Effector memory CD8-positive, alpha-beta T cell (primary cell): ENCODE results near the gene KDM1B.
"Not testable (repeated sequence)": the region's sequence is repeated elsewhere in the genome, so short reads cannot be mapped to it uniquely, and the experiment has no call there.

Experiments used
- ATAC-seq: fragments of 150-1000 bp; cut with Tn5 transposase; replicated peaks from 2 replicates; pipeline ENCODE4 v1.10.0; 2021; ENCODE audit warnings: mild to moderate bottlenecking, moderate library complexity
- DNase-seq, 3 experiments: peaks; one replicate each; pipeline ENCODE4 v3.0.0; 2021
- H3K27ac Mint-ChIP-seq, 2 donors: one replicate each; pipeline ENCODE4 v1.8.0; 2022; ENCODE audit warnings: mild to moderate bottlenecking in 2 of 2, mixed read lengths in 2 of 2, moderate library complexity in 2 of 2
- H3K27me3 Mint-ChIP-seq, 2 donors: one replicate each; pipeline ENCODE4 v1.8.0; 2022; ENCODE audit warnings: mixed read lengths in 2 of 2
- H3K36me3 Mint-ChIP-seq: one replicate; pipeline ENCODE4 v1.8.0; 2022; ENCODE audit warnings: mild to moderate bottlenecking, moderate library complexity, mixed read lengths; ENCODE audit not compliant: insufficient read depth
- H3K4me1 Mint-ChIP-seq, 2 donors: one replicate each; pipeline ENCODE4 v1.8.0; 2022; ENCODE audit warnings: low read depth in 2 of 2, mixed read lengths in 2 of 2
- H3K4me3 Mint-ChIP-seq, 2 donors: one replicate each; pipeline ENCODE4 v1.8.0; 2022; ENCODE audit warnings: mild to moderate bottlenecking in 2 of 2, mixed read lengths in 2 of 2, moderate library complexity in 2 of 2
- H3K9me3 Mint-ChIP-seq, 2 donors: one replicate each; pipeline ENCODE4 v1.8.0; 2022; ENCODE audit warnings: mixed read lengths in 2 of 2

The KDM1B gene

DNA sequence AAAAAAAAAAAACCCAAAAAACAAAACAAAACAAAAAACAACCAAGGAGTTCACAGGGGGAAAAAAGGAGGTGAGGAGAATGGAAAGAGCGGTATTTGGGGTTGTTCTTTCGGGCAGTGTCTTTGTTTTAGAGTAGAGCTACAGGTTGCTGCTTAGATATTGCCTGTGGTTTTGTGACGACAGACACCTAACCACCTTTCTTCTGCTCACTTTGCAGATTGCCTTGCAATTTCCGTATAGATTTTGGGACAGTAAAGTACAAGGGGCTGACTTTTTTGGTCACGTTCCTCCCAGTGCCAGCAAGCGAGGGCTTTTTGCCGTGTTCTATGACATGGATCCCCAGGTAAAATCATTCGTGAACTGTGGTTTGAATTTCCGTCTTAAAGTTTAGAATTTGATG is 58.2 kb downstream of the KDM1B start:
- Mint-ChIP-seq H3K4me1 (peaks cover 8 to 11% of the 10 kb centered on the region in 2 donors), H3K27ac (peak overlapping the region; percentile 77 to 82), H3K27me3 (no peaks in the 10 kb centered on the region), H3K4me3 (peak overlapping the region; percentile 49 to 53), H3K9me3 (no peaks in the 10 kb centered on the region), H3K36me3 (peaks cover 26% of the 10 kb centered on the region)
- ATAC-seq = peak; percentile 82
- no peak for DNase-seq

DNA sequence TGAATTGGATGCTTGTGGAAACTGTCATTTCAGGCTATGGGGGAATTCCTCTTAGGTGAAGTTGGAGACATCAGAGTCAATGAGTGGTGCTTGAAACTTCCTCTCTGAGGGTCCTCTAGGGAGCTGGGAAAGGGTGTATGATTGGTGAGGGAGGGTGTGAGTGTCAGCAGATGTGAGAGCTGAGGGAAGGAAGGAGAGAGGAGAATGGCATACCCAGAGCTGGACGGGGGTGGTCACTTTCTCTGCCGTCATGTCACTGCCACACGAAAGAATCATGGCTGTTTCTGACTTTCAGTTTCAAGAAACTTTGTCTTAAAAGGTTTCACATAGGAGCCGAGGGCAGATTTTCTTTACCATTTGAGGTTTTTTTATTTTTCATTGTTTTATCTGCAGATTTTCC is 58.8 kb downstream of the KDM1B start:
- peaks cover 8 to 11% of the 10 kb centered on the region in 2 donors for H3K4me1 Mint-ChIP-seq
- H3K36me3 Mint-ChIP-seq = peaks cover 24% of the 10 kb centered on the region
- peak overlapping the region; percentile 49 to 53 for H3K4me3 Mint-ChIP-seq
- H3K27ac Mint-ChIP-seq = peak overlapping the region; percentile 77 to 82
- H3K9me3 Mint-ChIP-seq = no peaks in the 10 kb centered on the region
- H3K27me3 Mint-ChIP-seq = no peaks in the 10 kb centered on the region
- no peak for ATAC-seq
- DNase-seq = no peak

DNA sequence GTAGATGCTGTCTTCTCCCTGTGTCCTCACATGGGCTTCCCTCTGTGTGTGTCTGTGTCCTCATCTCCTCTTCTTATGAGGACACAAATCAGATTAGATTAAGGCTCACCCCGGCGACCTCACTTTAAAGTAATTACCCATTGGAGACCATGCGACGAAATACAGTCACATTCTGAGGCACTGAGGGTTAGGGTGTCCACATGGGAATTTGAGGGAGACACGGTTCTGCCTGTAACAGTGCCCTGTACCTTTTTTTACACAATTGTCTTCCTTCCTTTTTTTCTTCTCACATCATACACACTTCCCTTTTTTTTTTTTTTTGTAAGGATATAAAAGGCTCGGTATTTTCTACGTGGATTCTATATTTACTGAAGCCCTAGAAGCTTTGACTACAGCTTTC is 60.2 kb downstream of the KDM1B start:
- peak overlapping the region; percentile 67 to 77 for H3K27ac Mint-ChIP-seq
- DNase-seq = no peak
- ATAC-seq = no peak
- no peak overlapping the region for H3K4me3 Mint-ChIP-seq
- peaks cover 26% of the 10 kb centered on the region for H3K36me3 Mint-ChIP-seq
- H3K4me1 Mint-ChIP-seq = peaks cover 8 to 11% of the 10 kb centered on the region in 2 donors
- H3K27me3 Mint-ChIP-seq = no peaks in the 10 kb centered on the region
- no peaks in the 10 kb centered on the region for H3K9me3 Mint-ChIP-seq

DNA sequence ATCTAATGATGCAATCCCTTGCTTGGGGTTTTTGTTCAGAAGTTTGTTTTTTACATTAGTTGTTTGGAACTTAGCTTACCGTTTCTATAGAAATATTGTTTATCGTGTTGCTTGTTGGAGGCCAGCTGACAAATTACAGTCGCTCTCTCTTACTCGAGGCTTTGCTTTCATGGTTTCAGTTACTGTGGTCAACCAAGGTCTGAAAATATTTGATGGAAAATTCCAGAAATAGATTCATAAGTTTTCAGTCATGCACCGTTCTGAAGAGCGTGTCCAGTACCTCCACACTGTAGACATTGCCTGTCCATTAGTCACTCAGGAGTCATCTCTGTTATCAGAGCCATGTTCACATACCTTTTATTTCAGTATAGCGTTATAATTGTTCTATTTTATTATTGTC is 61.2 kb downstream of the KDM1B start:
- Mint-ChIP-seq H3K4me3 (no peak overlapping the region), H3K4me1 (peaks cover 6 to 7% of the 10 kb centered on the region in 2 donors), H3K9me3 (no peaks in the 10 kb centered on the region), H3K27me3 (no peaks in the 10 kb centered on the region), H3K36me3 (peaks cover 30% of the 10 kb centered on the region), H3K27ac (peak overlapping the region in 1 of 2 donors; percentile 67)
- DNase-seq (no peak), ATAC-seq (no peak)

DNA sequence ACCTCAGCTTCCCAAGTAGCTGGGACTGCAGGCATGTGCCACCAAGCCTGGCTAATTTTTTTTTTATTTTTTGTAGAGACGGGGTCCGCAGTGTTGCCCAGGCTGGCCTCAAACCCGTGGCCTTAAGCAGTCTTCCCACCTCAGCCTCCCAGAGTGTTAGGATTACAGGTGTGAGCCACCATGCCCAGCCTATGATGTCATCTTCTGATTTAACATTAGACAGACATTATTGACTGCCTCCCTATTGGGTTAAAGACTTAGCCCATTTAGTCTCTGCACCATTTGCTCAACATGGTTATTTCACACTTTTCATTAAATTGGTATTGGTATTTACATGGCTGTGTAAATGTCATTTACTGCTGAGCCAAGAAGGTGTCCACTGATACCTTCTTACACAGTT is 63.0 kb downstream of the KDM1B start:
- Mint-ChIP-seq H3K4me1 (peaks cover 2 to 5% of the 10 kb centered on the region in 2 donors), H3K27me3 (no peaks in the 10 kb centered on the region), H3K4me3 (no peak overlapping the region), H3K27ac (no peak overlapping the region), H3K9me3 (no peaks in the 10 kb centered on the region), H3K36me3 (peaks cover 36% of the 10 kb centered on the region)
- ATAC-seq = no peak
- no peak for DNase-seq

DNA sequence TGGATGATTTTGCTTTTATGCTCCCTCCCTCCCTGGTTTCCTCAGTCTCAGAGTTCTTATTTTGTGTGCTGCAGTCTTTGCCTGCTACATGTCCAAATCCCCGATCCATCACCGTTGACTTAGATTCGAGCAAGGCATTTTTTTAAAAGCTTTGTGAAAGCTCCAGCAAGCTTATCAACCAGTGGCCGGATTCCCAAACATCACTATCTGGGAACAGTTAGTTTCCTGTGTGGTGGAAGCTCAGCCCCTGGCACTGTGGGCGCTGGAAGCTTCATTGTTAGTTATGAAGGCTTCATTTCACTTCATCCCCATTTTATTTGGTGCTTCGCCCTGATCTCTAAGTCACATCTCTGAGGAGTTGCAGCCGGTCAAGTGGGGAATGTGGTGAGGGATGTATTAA is 64.4 kb downstream of the KDM1B start:
- no peak for ATAC-seq
- no peaks in the 10 kb centered on the region for H3K27me3 Mint-ChIP-seq
- no peak overlapping the region for H3K4me3 Mint-ChIP-seq
- no peak for DNase-seq
- H3K36me3 Mint-ChIP-seq = peaks cover 42% of the 10 kb centered on the region
- no peaks in the 10 kb centered on the region for H3K4me1 Mint-ChIP-seq
- no peaks in the 10 kb centered on the region for H3K9me3 Mint-ChIP-seq
- peak overlapping the region; percentile 66 to 87 for H3K27ac Mint-ChIP-seq

DNA sequence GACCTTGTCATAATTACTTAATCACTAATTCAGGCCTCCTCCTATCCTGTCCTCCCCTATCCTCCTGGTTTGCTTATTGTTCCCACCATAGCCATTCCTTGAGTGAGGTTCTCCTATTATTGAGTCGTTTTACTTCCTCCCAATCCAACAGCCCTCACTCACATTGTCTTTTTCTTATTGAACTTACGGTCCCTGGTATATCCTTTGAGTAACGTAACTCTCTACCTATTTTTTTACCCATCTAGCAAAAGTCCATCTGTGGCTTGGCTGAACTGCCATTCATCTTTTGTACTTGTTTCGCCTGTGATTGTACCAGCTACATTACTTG is 66.0 kb downstream of the KDM1B start:
- Mint-ChIP-seq H3K4me3 (no peak overlapping the region), H3K27ac (no peak overlapping the region), H3K27me3 (no peaks in the 10 kb centered on the region), H3K36me3 (peaks cover 41% of the 10 kb centered on the region), H3K9me3 (no peaks in the 10 kb centered on the region), H3K4me1 (no peaks in the 10 kb centered on the region)
- DNase-seq (no peak), ATAC-seq (no peak)

DNA sequence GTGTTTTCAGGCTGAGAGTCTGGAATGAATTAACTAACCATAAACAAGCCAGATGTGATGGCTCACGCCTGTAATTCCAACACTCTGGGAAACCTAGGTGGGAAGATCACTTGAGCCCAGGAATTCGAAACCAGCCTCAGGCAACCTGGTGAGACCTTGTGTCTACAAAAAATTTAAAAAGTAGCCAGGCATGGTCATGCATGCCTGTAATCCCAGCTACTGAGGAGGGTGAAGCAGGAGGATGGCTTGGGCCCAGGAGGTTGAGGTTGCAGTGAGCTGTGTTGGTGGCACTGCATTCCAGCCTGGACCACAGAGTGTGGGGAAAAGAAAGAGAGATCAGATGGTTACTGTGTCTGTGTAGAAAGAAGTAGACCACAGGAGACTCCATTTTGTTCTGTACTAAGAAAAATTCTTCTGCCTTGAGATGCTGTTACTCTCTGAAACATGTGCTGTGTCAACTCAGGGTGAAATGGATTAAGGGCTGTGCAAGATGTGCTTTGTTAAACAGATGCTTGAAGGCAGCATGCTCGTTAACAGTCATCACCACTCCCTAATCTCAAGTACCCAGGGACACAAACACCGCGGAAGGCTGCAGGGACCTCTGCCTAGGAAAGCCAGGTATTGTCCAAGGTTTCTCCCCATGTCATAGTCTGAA is 71.4 kb downstream of the KDM1B start:
- not testable (repeated sequence) for H3K4me3 Mint-ChIP-seq, DNase-seq, H3K27me3 Mint-ChIP-seq, ATAC-seq
- Mint-ChIP-seq H3K9me3 (peaks cover 5 to 14% of the 10 kb centered on the region in 2 donors), H3K4me1 (peaks cover 10 to 24% of the 10 kb centered on the region in 2 donors), H3K36me3 (peaks cover 41% of the 10 kb centered on the region), H3K27ac (peak overlapping the region in 1 of 2 donors; percentile 62)

DNA sequence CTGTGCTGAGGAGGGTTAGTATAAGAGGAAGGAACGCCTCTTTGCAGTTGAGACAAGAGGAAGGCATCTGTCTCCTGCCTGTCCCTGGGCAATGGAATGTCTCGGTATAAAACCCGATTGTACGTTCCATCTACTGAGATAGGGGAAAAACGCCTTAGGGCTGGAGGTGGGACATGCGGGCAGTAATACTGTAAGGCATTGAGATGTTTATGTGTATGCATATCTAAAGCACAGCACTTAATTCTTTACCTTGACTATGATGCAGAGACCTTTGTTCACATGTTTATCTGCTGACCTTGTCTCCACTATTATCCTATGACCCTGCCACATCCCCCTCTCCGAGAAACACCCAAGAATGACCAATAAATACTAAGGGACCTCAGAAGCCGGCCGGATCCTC is 71.9 kb downstream of the KDM1B start:
- H3K36me3 Mint-ChIP-seq = peaks cover 40% of the 10 kb centered on the region
- not testable (repeated sequence) for H3K4me3 Mint-ChIP-seq

DNA sequence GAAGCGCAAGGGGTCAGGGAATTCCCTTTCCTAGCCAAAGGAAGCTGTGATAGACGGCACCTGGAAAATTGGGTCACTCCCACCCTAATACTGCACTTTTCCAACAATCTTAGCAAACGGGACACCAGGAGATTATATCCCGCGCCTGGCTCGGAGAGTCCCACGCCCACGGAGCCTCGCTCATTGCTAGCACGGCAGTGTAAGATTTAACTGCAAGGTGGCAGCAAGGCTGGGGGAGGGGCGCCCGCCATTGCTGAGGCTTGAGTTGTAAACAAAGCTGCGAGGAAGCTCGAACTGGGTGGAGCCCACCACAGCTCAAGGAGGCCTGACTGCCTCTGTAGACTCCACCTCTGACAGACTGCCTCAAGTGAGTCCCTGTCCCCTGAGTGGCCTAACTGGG is 73.4 kb downstream of the KDM1B start:
- Mint-ChIP-seq H3K36me3 (peaks cover 43% of the 10 kb centered on the region), H3K9me3 (peaks cover 7 to 14% of the 10 kb centered on the region in 2 donors), H3K4me1 (peaks cover 13 to 39% of the 10 kb centered on the region in 2 donors), H3K27ac (peak overlapping the region in 1 of 2 donors; percentile 31)
- not testable (repeated sequence) for ATAC-seq, H3K27me3 Mint-ChIP-seq, DNase-seq, H3K4me3 Mint-ChIP-seq

More for the DNA sequence above, 71.9 kb downstream of the KDM1B start:
- not testable (repeated sequence) for H3K27me3 Mint-ChIP-seq, ATAC-seq, DNase-seq
- Mint-ChIP-seq H3K9me3 (peaks cover 5 to 14% of the 10 kb centered on the region in 2 donors), H3K27ac (peak overlapping the region; percentile 23 to 31), H3K4me1 (peaks cover 13 to 30% of the 10 kb centered on the region in 2 donors)

DNA sequence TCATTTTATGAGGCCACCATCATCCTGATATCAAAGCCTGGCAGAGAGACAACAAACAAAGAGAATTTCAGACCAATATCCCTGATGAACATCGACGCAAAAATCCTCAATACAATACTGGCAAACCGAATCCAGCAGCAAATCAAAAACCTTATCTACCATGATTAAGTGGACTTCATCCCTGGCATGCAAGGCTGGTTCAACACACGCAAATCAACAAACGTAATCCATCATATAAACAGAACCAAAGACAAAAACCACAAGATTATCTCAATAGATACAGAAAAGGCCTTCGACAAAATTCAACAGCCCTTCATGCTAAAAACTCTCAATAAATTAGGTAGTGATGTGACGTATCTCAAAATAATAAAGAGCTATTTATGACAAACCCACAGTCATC is 76.6 kb downstream of the KDM1B start:
- H3K4me1 Mint-ChIP-seq = peaks cover 11 to 48% of the 10 kb centered on the region in 2 donors
- not testable (repeated sequence) for H3K27me3 Mint-ChIP-seq, H3K4me3 Mint-ChIP-seq, ATAC-seq, DNase-seq
- H3K27ac Mint-ChIP-seq = peak overlapping the region in 1 of 2 donors; percentile 61
- H3K36me3 Mint-ChIP-seq = peaks cover 48% of the 10 kb centered on the region
- peaks cover 7 to 14% of the 10 kb centered on the region in 2 donors for H3K9me3 Mint-ChIP-seq

DNA sequence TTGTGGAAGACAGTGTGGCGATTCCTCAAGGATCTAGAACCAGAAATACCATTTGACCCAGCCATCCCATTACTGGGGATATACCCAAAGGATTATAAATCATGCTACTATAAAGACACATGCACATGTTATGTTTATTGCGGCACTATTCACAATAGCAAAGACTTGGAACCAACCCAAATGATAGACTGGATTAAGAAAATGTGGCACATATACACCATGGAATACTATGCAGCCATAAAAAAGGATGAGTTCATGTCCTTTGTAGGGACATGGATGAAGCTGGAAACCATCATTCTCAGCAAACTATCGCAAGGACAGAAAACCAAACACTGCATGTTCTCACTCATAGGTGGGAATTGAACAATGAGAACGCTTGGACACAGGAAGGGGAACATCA is 78.5 kb downstream of the KDM1B start:
- H3K4me3 Mint-ChIP-seq, ATAC-seq, DNase-seq, H3K27me3 Mint-ChIP-seq: not testable (repeated sequence)
- peaks cover 13 to 44% of the 10 kb centered on the region in 2 donors for H3K4me1 Mint-ChIP-seq
- H3K36me3 Mint-ChIP-seq = peaks cover 54% of the 10 kb centered on the region
- peaks cover 7 to 14% of the 10 kb centered on the region in 2 donors for H3K9me3 Mint-ChIP-seq
- peak overlapping the region in 1 of 2 donors; percentile 31 for H3K27ac Mint-ChIP-seq

DNA sequence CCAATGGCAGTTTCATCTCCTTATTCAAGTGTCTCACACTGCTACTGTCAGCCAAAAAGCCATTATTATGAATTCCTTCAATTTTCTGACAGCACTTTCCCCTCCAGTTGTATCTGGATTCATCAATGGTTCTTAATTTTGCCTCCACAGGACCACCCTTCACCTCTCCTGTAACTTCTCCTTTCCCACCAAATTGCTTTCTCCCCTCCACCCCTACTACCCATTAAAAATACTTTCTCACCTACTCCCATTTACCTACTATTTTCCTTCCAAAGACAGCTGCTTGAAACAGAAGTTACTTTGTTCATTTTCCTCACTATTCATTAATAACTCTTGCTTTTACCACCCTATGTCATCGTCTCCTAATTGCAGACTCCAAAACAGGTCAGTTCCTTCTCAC is 79.3 kb downstream of the KDM1B start:
- Mint-ChIP-seq H3K27me3 (no peaks in the 10 kb centered on the region), H3K4me3 (no peak overlapping the region), H3K36me3 (peaks cover 48% of the 10 kb centered on the region), H3K9me3 (peaks cover 4 to 9% of the 10 kb centered on the region in 2 donors), H3K4me1 (peaks cover 13 to 40% of the 10 kb centered on the region in 2 donors), H3K27ac (no peak overlapping the region)
- DNase-seq = no peak
- no peak for ATAC-seq

DNA sequence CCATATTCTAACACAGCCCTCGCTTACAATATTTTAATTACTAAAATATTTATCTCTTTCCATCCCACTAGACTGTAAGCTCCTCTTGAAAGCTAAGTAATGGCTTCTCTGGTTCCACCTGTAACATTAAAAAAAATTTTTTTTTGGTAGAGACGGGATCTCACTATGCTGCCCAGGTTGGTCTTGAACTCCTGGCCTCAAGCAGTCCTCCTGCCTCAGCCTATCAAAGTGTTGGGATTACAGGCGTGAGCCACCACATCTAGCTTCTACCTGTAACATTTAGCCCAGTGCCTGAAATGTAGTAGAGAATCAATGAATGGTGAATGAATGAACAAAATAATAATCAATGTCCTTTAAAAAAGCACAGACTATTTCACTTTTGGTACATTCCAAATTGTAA is 80.3 kb downstream of the KDM1B start:
- peaks cover 13 to 34% of the 10 kb centered on the region in 2 donors for H3K4me1 Mint-ChIP-seq
- H3K9me3 Mint-ChIP-seq = peaks cover 2 to 7% of the 10 kb centered on the region in 2 donors
- H3K4me3 Mint-ChIP-seq = no peak overlapping the region
- peak overlapping the region; percentile 33 to 65 for H3K27ac Mint-ChIP-seq
- ATAC-seq = no peak
- DNase-seq = no peak
- no peaks in the 10 kb centered on the region for H3K27me3 Mint-ChIP-seq
- peaks cover 47% of the 10 kb centered on the region for H3K36me3 Mint-ChIP-seq
